ENCODE results near the gene NR2F1.

The NR2F1 gene

GRCh38 chr5:93591323-93591945 is 8.4 kb downstream of the NR2F1 start:
- no peak for DNase-seq

GRCh38 chr5:93592883-93593282 is 9.9 kb downstream of the NR2F1 start:
- no peak for DNase-seq

GRCh38 chr5:93593476-93594131 is 10.6 kb downstream of the NR2F1 start:
- DNase-seq: no peak

- DNase-seq: no peak
These were observed 11.8 kb downstream of the NR2F1 start for GRCh38 chr5:93594591-93595419.

GRCh38 chr5:93595420-93596147 is 12.6 kb downstream of the NR2F1 start:
- no peak for DNase-seq

GRCh38 chr5:93596310-93596675 is 13.3 kb downstream of the NR2F1 start:
- DNase-seq: no peak

- DNase-seq: no peak
These were observed 13.9 kb downstream of the NR2F1 start for GRCh38 chr5:93596676-93597490.

- no peak for DNase-seq
These were observed 15.3 kb downstream of the NR2F1 start for GRCh38 chr5:93598091-93599000.

- no peak for DNase-seq
These were observed 16.0 kb downstream of the NR2F1 start for GRCh38 chr5:93599001-93599379.

GRCh38 chr5:93599399-93600120 is 16.5 kb downstream of the NR2F1 start:
- DNase-seq: no peak

- DNase-seq: no peak
These were observed 17.5 kb downstream of the NR2F1 start for GRCh38 chr5:93600409-93601070.

- DNase-seq: no peak
These were observed 18.2 kb downstream of the NR2F1 start for GRCh38 chr5:93601071-93601801.

GRCh38 chr5:93601802-93602155 is 18.8 kb downstream of the NR2F1 start:
- DNase-seq: no peak

GRCh38 chr5:93602241-93603077 is 19.4 kb downstream of the NR2F1 start:
- no peak for DNase-seq

GRCh38 chr5:93603078-93603792 is 20.2 kb downstream of the NR2F1 start:
- no peak for DNase-seq

GRCh38 chr5:93603793-93604643 is 21.0 kb downstream of the NR2F1 start:
- DNase-seq: no peak
